Lower leg skin (tissue), 4 donors: Measurements from ENCODE around the gene CLRN1. TPM values are rescaled to one million over a fixed set of nuclear protein-coding genes. Genes with fewer than 3 reads are reported as not detected.

Experiments used
- DNase-seq, 2 donors: peaks; one replicate each; pipeline ENCODE4 v3.0.0-alpha.2; 2019; ENCODE audit warnings: low spot score in 2 of 2
- H3K4me3 ChIP-seq: fragments of 200-600 bp; sonication (generic); 2 replicates; pipeline ENCODE4 v1.5.1; 2017; ENCODE audit warnings: mild to moderate bottlenecking, low read depth; ENCODE audit not compliant: poor library complexity, severe bottlenecking
- POLR2A ChIP-seq, 2 donors: fragments of 450-650 bp; IDR thresholded peaks; one replicate each; pipeline ENCODE4 v1.6.1; 2016 to 2017; ENCODE audit warnings: antibody characterized with exemption in 2 of 2, mild to moderate bottlenecking in 1 of 2, moderate library complexity in 1 of 2
- WGBS, 2 donors: methylation state at CpG; one replicate each; pipeline ENCODE4 v1.1.5; 2018; 5-methylcytosine and 5-hydroxymethylcytosine counted together
- intact Hi-C: fragments of 100-400 bp; cut with DNase I; formaldehyde crosslinking; loops from one replicate; pipeline ENCODE4 v1.15.0; 2023; ENCODE audit warnings: low total_unique reads
- total RNA-seq, 4 donors: library from RNA; depleted of rRNA; stranded (reverse); fragments of >200 nt; gene quantifications; one replicate each; pipeline ENCODE4 v1.1.0, GENCODE V29; 2016
- TF ChIP-seq, protein P1 (sequence below), 3 donors: fragments of 450-650 bp; IDR thresholded peaks; one replicate each; pipeline ENCODE4 v1.5.1; 2016; ENCODE audit warnings: antibody characterized with exemption in 3 of 3, mild to moderate bottlenecking in 3 of 3, moderate library complexity in 2 of 3

The CLRN1 gene
- total RNA-seq, 4 donors from 2014 or later: not detected

- intact Hi-C loops: no loop called here
- WGBS, 2 donors: 72 to 82% methylated on average over 7 of the region's 7 CpGs
- no peak for DNase-seq
- TF ChIP-seq POLR2A (IDR thresholded peaks at IDR 0.05): no peak
- TF ChIP-seq, protein P1, sequence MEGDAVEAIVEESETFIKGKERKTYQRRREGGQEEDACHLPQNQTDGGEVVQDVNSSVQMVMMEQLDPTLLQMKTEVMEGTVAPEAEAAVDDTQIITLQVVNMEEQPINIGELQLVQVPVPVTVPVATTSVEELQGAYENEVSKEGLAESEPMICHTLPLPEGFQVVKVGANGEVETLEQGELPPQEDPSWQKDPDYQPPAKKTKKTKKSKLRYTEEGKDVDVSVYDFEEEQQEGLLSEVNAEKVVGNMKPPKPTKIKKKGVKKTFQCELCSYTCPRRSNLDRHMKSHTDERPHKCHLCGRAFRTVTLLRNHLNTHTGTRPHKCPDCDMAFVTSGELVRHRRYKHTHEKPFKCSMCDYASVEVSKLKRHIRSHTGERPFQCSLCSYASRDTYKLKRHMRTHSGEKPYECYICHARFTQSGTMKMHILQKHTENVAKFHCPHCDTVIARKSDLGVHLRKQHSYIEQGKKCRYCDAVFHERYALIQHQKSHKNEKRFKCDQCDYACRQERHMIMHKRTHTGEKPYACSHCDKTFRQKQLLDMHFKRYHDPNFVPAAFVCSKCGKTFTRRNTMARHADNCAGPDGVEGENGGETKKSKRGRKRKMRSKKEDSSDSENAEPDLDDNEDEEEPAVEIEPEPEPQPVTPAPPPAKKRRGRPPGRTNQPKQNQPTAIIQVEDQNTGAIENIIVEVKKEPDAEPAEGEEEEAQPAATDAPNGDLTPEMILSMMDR (IDR thresholded peaks at IDR 0.05): no peak
- H3K4me3 ChIP-seq: no peak overlapping the region
Measured at GRCh38 chr3:150975086-150975991, 2.8 kb upstream of the CLRN1 start.

- H3K4me3 ChIP-seq: no peak overlapping the region
- 59 to 72% methylated on average over 6 of the region's 6 CpGs for WGBS, 2 donors
- intact Hi-C loops: no loop called here
- TF ChIP-seq, protein P1 (IDR thresholded peaks at IDR 0.05): no peak
- TF ChIP-seq POLR2A (IDR thresholded peaks at IDR 0.05): no peak
- DNase-seq: no peak
Measured at GRCh38 chr3:150970665-150971324, 1.7 kb downstream of the CLRN1 start.

GRCh38 chr3:150968341-150969035 lies 4.0 kb downstream of the CLRN1 start:
- no peak overlapping the region for H3K4me3 ChIP-seq
- TF ChIP-seq, protein P1 (IDR thresholded peaks at IDR 0.05): no peak
- TF ChIP-seq POLR2A (IDR thresholded peaks at IDR 0.05): no peak
- WGBS, 2 donors: 78 to 82% methylated on average over 4 of the region's 4 CpGs
- DNase-seq: no peak
- intact Hi-C loops: no loop called here

GRCh38 chr3:150965436-150965835 lies 7.1 kb downstream of the CLRN1 start:
- TF ChIP-seq, protein P1 (IDR thresholded peaks at IDR 0.05): no peak
- TF ChIP-seq POLR2A (IDR thresholded peaks at IDR 0.05): no peak
- 77 to 85% methylated on average over 2 of the region's 2 CpGs for WGBS, 2 donors
- no peak for DNase-seq
- H3K4me3 ChIP-seq: no peak overlapping the region
- intact Hi-C loops: no loop called here

GRCh38 chr3:150961949-150962348 lies 10.6 kb downstream of the CLRN1 start:
- no peak overlapping the region for H3K4me3 ChIP-seq
- TF ChIP-seq POLR2A (IDR thresholded peaks at IDR 0.05): no peak
- TF ChIP-seq, protein P1 (IDR thresholded peaks at IDR 0.05): no peak
- 87 to 92% methylated on average over 4 of the region's 4 CpGs for WGBS, 2 donors
- intact Hi-C loops: no loop called here
- no peak for DNase-seq
